Measurements from ENCODE around the gene LRRC17.

Gene LRRC17, protein sequence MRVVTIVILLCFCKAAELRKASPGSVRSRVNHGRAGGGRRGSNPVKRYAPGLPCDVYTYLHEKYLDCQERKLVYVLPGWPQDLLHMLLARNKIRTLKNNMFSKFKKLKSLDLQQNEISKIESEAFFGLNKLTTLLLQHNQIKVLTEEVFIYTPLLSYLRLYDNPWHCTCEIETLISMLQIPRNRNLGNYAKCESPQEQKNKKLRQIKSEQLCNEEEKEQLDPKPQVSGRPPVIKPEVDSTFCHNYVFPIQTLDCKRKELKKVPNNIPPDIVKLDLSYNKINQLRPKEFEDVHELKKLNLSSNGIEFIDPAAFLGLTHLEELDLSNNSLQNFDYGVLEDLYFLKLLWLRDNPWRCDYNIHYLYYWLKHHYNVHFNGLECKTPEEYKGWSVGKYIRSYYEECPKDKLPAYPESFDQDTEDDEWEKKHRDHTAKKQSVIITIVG

DNA sequence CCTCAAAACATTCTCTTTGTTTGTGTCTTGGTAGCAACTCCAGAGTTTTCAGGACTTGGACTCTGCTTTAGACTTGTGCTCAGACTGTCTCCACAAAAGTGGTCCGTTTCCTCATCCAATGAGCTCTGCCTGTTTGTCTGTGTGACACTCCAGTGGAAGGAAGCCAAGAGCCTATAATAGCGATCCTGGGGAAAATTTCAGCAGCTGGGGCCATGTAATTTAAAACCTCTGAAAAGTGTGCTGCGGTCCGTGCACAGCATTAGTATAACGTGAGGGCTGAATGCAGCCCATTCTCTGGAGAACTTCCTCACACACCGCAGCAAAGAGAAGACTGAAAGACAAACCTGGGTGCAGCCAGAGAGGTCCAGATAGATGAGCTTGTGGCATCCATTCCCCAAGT, at the start of gene LRRC17:
Gene LRRC17 (plus strand): TSS at position 259 of the 400 bp plus-strand sequence. CDS start 20,914 bp downstream, outside the sequence.
- no peak for DNase-seq (ENCODE audit: low read depth)
- TF ChIP-seq, protein P1, sequence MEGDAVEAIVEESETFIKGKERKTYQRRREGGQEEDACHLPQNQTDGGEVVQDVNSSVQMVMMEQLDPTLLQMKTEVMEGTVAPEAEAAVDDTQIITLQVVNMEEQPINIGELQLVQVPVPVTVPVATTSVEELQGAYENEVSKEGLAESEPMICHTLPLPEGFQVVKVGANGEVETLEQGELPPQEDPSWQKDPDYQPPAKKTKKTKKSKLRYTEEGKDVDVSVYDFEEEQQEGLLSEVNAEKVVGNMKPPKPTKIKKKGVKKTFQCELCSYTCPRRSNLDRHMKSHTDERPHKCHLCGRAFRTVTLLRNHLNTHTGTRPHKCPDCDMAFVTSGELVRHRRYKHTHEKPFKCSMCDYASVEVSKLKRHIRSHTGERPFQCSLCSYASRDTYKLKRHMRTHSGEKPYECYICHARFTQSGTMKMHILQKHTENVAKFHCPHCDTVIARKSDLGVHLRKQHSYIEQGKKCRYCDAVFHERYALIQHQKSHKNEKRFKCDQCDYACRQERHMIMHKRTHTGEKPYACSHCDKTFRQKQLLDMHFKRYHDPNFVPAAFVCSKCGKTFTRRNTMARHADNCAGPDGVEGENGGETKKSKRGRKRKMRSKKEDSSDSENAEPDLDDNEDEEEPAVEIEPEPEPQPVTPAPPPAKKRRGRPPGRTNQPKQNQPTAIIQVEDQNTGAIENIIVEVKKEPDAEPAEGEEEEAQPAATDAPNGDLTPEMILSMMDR (IDR thresholded peaks at IDR 0.05; ENCODE audit: control insufficient read depth, extremely low read depth, insufficient read depth), result no peak
- H3K4me3 ChIP-seq (ENCODE audit: low read depth, low read length), result no peak within 1 kb of the TSS

GRCh38 chr7:102864958-102865357, 47.8 kb upstream of the LRRC17 start:
- peak; percentile 38 for DNase-seq (ENCODE audit: low read depth)

GRCh38 chr7:102866535-102867215, 46.1 kb upstream of the LRRC17 start:
- no peak for DNase-seq (ENCODE audit: low read depth)
- TF ChIP-seq, protein P1 (IDR thresholded peaks at IDR 0.05; ENCODE audit: control insufficient read depth, extremely low read depth, insufficient read depth), result no peak
- H3K4me3 ChIP-seq (ENCODE audit: low read depth, low read length), result no peak overlapping the region

More at GRCh38 chr7:102864958-102865357, 47.8 kb upstream of the LRRC17 start:
- no peak overlapping the region for H3K4me3 ChIP-seq (ENCODE audit: low read depth, low read length)
- TF ChIP-seq, protein P1 (IDR thresholded peaks at IDR 0.05; ENCODE audit: control insufficient read depth, extremely low read depth, insufficient read depth), result no peak

- no peak overlapping the region for H3K4me3 ChIP-seq (ENCODE audit: low read depth, low read length)
- DNase-seq (ENCODE audit: low read depth), result no peak
- TF ChIP-seq, protein P1 (IDR thresholded peaks at IDR 0.05; ENCODE audit: control insufficient read depth, extremely low read depth, insufficient read depth), result no peak
These were observed 43.6 kb upstream of the LRRC17 start for GRCh38 chr7:102869195-102869594.

- no peak overlapping the region for H3K4me3 ChIP-seq (ENCODE audit: low read depth, low read length)
- TF ChIP-seq, protein P1 (IDR thresholded peaks at IDR 0.05; ENCODE audit: control insufficient read depth, extremely low read depth, insufficient read depth), result no peak
- DNase-seq (ENCODE audit: low read depth), result no peak
These were observed 40.3 kb upstream of the LRRC17 start for GRCh38 chr7:102872460-102872859.

GRCh38 chr7:102873470-102874165, 39.2 kb upstream of the LRRC17 start:
- no peak for DNase-seq (ENCODE audit: low read depth)
- TF ChIP-seq, protein P1 (IDR thresholded peaks at IDR 0.05; ENCODE audit: control insufficient read depth, extremely low read depth, insufficient read depth), result no peak
- no peak overlapping the region for H3K4me3 ChIP-seq (ENCODE audit: low read depth, low read length)

Measured in LNCaP clone FGC (cell line).